Nephron (organoid): ENCODE data around the gene EHBP1L1.
A peak's percentile ranks its signal among the peaks of the same experiment; 100 is the strongest.

Experiments used
- H3K27ac Mint-ChIP-seq, 3 experiments: 2 replicates each; pipeline ENCODE4 v1.8.0; 2020; ENCODE audit warnings: mixed read lengths in 3 of 3, mild to moderate bottlenecking in 2 of 3, moderate library complexity in 1 of 3
- H3K27me3 Mint-ChIP-seq: 2 replicates; pipeline ENCODE4 v1.8.0; 2021; ENCODE audit warnings: low read depth, mild to moderate bottlenecking, moderate library complexity, mixed read lengths
- H3K36me3 Mint-ChIP-seq: 2 replicates; pipeline ENCODE4 v1.8.0; 2020; ENCODE audit warnings: low read depth, mixed read lengths
- H3K4me1 Mint-ChIP-seq: 2 replicates; pipeline ENCODE4 v1.8.0; 2020; ENCODE audit warnings: mixed read lengths
- H3K4me3 Mint-ChIP-seq, 3 experiments: 2 replicates each; pipeline ENCODE4 v1.8.0; 2020; ENCODE audit warnings: mild to moderate bottlenecking in 3 of 3, mixed read lengths in 3 of 3, moderate library complexity in 2 of 3
- H3K9me3 Mint-ChIP-seq: 2 replicates; pipeline ENCODE4 v1.8.0; 2020; ENCODE audit warnings: mixed read lengths
- TF ChIP-seq, protein P1 (sequence below), 3 experiments: fragments of 200-600 bp; sonication (generic); IDR thresholded peaks; one replicate each; pipeline ENCODE4 v1.5.0; 2021; ENCODE audit warnings: antibody characterized with exemption in 3 of 3; ENCODE audit not compliant: unreplicated experiment in 3 of 3

The EHBP1L1 gene

DNA sequence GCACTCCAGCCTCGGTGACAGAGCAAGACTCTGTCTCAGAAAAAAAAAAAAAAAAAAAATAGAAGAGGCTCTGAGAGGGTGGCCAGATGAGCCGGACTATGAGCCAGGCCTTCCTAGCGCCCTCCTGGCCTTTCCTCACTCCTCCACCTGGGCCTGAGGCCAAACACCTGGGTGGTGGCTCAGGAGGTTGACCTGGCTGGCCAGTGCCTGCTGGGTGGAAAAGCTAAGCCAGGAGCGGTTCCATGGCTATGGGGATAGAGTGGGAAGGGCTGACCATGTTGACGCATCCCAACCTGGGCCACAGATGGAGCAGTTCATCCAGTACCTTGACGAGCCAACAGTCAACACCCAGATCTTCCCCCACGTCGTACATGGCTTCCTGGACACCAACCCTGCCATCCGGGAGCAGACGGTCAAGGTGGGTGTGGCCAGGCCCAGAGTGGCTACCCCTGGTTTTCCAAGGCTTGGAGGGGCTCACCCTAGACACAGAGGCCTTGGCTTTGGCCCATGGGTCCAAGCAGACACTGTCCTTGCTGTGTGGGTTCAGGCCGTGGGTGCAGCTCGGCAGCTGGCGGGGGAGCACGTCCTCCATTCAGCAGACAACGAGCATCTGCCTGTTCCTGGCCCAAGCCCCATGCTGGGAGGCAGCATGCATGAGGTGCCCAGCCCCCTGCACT lies 43.3 kb upstream of the EHBP1L1 start:
- TF ChIP-seq, protein P1, sequence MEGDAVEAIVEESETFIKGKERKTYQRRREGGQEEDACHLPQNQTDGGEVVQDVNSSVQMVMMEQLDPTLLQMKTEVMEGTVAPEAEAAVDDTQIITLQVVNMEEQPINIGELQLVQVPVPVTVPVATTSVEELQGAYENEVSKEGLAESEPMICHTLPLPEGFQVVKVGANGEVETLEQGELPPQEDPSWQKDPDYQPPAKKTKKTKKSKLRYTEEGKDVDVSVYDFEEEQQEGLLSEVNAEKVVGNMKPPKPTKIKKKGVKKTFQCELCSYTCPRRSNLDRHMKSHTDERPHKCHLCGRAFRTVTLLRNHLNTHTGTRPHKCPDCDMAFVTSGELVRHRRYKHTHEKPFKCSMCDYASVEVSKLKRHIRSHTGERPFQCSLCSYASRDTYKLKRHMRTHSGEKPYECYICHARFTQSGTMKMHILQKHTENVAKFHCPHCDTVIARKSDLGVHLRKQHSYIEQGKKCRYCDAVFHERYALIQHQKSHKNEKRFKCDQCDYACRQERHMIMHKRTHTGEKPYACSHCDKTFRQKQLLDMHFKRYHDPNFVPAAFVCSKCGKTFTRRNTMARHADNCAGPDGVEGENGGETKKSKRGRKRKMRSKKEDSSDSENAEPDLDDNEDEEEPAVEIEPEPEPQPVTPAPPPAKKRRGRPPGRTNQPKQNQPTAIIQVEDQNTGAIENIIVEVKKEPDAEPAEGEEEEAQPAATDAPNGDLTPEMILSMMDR (IDR thresholded peaks at IDR 0.05; ENCODE audit: unreplicated experiment in 3 of 3) = no peak

DNA sequence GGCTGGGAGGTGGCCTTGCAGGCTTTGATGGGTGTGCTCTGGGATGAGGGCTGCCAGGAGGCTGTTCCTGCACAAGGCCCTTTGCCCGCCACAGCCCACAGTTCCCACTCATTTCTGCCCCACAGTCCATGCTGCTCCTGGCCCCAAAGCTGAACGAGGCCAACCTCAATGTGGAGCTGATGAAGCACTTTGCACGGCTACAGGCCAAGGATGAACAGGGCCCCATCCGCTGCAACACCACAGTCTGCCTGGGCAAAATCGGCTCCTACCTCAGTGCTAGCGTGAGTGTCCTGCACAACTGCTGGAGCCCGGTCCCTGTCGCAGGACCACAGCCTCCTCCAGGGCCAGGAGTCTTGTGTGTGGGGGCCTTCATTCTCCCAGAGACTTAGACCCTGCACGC lies 40.8 kb upstream of the EHBP1L1 start:
- TF ChIP-seq, protein P1 (IDR thresholded peaks at IDR 0.05; ENCODE audit: unreplicated experiment in 3 of 3) = no peak
- no peaks in the 10 kb centered on the region for H3K9me3 Mint-ChIP-seq
- peaks cover 17% of the 10 kb centered on the region for H3K27me3 Mint-ChIP-seq
- no peak overlapping the region for H3K4me3 Mint-ChIP-seq
- no peak overlapping the region for H3K27ac Mint-ChIP-seq
- H3K36me3 Mint-ChIP-seq = peaks cover 38% of the 10 kb centered on the region
- peaks cover 6% of the 10 kb centered on the region for H3K4me1 Mint-ChIP-seq

More for the DNA sequence above, 43.3 kb upstream of the EHBP1L1 start:
- H3K4me1 Mint-ChIP-seq = peaks cover 2% of the 10 kb centered on the region
- H3K27me3 Mint-ChIP-seq = peaks cover 11% of the 10 kb centered on the region
- peaks cover 47% of the 10 kb centered on the region for H3K36me3 Mint-ChIP-seq
- H3K4me3 Mint-ChIP-seq = no peak overlapping the region
- H3K9me3 Mint-ChIP-seq = no peaks in the 10 kb centered on the region
- H3K27ac Mint-ChIP-seq = no peak overlapping the region

DNA sequence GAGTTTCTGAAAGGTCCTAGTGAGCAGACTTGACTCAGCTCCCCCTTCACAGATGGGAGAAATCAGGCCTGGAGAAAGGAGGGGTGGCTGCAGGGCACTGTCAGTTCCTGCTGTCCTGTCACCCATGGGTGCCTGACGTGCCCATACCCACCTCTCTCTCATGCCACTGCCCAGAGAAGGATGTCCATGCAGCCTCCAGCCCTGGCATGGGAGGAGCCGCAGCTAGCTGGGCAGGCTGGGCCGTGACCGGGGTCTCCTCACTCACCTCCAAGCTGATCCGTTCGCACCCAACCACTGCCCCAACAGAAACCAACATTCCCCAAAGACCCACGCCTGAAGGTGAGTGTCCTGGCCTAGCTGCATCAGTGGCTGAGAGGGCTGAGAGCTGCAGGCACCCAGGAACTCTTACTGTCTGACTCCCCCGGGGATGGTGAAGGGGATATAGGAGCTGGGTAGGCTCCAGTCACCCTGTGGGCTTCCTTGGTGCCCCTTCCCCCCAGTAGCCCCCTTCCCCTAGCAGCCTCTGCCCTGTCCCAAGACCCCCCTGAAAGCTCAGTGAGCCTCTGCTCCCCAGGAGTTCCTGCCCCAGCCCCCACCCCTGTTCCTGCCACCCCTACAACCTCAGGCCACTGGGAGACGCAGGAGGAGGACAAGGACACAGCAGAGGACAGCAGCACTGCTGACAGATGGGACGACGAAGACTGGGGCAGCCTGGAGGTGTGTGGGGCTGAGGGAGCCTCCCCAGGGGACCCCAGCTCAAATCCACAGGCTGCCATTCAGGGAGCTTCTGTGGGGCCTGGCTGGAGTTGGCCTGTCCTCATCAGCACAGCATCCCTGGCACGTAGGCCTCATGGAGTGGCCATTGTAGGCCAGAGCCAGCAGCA lies 39.2 kb upstream of the EHBP1L1 start:
- no peak overlapping the region for H3K4me3 Mint-ChIP-seq
- peaks cover 11% of the 10 kb centered on the region for H3K4me1 Mint-ChIP-seq
- no peaks in the 10 kb centered on the region for H3K9me3 Mint-ChIP-seq
- peaks cover 26% of the 10 kb centered on the region for H3K36me3 Mint-ChIP-seq
- TF ChIP-seq, protein P1 (IDR thresholded peaks at IDR 0.05; ENCODE audit: unreplicated experiment in 3 of 3) = no peak
- H3K27me3 Mint-ChIP-seq = peaks cover 13% of the 10 kb centered on the region
- no peak overlapping the region for H3K27ac Mint-ChIP-seq

DNA sequence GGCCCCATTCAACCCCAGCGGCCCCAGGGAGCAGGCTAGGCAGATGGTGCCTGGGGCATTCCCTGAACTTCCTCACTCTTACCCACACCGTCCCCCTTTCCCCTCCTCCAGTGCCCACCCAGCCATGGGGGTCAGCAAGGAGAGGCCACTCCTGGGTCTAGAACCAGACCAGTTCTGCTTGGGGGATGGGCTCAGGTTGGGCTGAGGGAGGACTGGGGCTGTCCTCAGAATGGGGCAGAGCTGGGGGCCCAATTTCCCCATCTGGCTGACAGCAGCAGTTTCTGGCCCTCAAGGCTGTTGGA lies 38.6 kb upstream of the EHBP1L1 start:
- Mint-ChIP-seq H3K27me3 (peaks cover 17% of the 10 kb centered on the region), H3K4me3 (peak overlapping the region; percentile 26 to 43 (median 34)), H3K9me3 (no peaks in the 10 kb centered on the region), H3K4me1 (peaks cover 16% of the 10 kb centered on the region), H3K36me3 (peaks cover 27% of the 10 kb centered on the region), H3K27ac (no peak overlapping the region)
- TF ChIP-seq, protein P1 (IDR thresholded peaks at IDR 0.05; ENCODE audit: unreplicated experiment in 3 of 3) = no peak

DNA sequence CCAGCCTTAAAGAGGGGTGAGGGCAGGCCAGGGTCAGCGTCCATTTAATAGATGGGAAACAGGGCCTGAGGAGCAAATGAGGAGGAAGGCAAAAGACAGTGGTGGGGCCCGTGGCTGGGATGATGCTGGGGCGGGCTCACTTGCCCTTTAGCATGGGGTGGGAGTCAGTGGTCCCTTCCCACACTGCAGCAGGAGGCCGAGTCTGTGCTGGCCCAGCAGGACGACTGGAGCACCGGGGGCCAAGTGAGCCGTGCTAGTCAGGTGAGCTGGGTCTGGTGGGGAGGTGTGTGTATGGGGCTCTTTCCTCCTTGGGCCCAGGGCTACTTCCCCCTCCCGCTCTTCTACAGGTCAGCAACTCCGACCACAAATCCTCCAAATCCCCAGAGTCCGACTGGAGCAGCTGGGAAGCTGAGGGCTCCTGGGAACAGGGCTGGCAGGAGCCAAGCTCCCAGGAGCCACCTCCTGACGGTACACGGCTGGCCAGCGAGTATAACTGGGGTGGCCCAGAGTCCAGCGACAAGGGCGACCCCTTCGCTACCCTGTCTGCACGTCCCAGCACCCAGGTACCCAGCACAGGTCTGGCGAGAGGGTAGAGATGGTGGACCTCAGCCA lies 38.1 kb upstream of the EHBP1L1 start:
- H3K27me3 Mint-ChIP-seq = peaks cover 17% of the 10 kb centered on the region
- H3K4me3 Mint-ChIP-seq = peak overlapping the region; percentile 26 to 43 (median 34)
- peaks cover 16% of the 10 kb centered on the region for H3K4me1 Mint-ChIP-seq
- no peaks in the 10 kb centered on the region for H3K9me3 Mint-ChIP-seq
- TF ChIP-seq, protein P1 (IDR thresholded peaks at IDR 0.05; ENCODE audit: unreplicated experiment in 3 of 3) = no peak
- H3K36me3 Mint-ChIP-seq = peaks cover 30% of the 10 kb centered on the region
- H3K27ac Mint-ChIP-seq = no peak overlapping the region
